AG04449 (cell line): ENCODE measurements around the gene PARP1.

Experiments used
- CTCF ChIA-PET: fragments of 350-600 bp; formaldehyde crosslinking; extraction: SDS; loops from one replicate; lab custom pipeline; 2021; ENCODE audit warnings: antibody characterized with exemption; lab: Yijun Ruan, JAX
- POLR2A ChIA-PET: fragments of 400-600, 350-600 bp; formaldehyde crosslinking; extraction: SDS; loops from one replicate; lab custom pipeline; 2020; ENCODE audit warnings: antibody characterized with exemption, inconsistent platforms; lab: Yijun Ruan, JAX
- DNase-seq: peaks from one replicate; pipeline ENCODE4 v3.0.0-alpha.2; 2010; ENCODE audit warnings: low read depth, low spot score
- H3K4me3 ChIP-seq: 2 replicates; pipeline ENCODE4 v1.5.1; 2011; ENCODE audit warnings: low read depth, mild to moderate bottlenecking, control low read depth, low read length
- TF ChIP-seq, protein P1 (sequence below): IDR thresholded peaks from one replicate; pipeline ENCODE4 v1.5.1; 2011; ENCODE audit warnings: mild to moderate bottlenecking, moderate library complexity, low read length, control low read depth, inconsistent platforms; ENCODE audit not compliant: insufficient read depth; ENCODE audit errors: missing control alignments

Gene PARP1

DNA sequence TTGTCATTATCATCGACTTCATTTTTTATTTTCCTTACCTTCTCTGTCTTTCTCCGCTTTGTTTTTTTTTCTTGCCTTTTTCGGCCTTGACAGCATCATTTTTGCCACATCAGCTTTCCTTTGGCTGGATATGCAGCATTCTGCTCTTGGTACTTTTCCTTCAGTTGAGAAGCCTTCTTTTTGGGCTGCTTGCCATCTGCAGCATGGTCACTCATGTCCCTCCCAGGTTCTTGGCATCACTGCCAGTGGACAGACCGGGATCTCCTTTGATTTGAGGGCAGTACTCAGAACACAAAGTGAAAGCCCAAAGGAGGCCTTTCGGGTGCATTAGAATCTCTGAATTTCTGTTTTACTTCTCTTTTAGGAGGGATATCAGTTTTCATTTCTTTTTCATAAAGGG, 3.7 kb upstream of the PARP1 start:
- no peak for DNase-seq
- TF ChIP-seq, protein P1, sequence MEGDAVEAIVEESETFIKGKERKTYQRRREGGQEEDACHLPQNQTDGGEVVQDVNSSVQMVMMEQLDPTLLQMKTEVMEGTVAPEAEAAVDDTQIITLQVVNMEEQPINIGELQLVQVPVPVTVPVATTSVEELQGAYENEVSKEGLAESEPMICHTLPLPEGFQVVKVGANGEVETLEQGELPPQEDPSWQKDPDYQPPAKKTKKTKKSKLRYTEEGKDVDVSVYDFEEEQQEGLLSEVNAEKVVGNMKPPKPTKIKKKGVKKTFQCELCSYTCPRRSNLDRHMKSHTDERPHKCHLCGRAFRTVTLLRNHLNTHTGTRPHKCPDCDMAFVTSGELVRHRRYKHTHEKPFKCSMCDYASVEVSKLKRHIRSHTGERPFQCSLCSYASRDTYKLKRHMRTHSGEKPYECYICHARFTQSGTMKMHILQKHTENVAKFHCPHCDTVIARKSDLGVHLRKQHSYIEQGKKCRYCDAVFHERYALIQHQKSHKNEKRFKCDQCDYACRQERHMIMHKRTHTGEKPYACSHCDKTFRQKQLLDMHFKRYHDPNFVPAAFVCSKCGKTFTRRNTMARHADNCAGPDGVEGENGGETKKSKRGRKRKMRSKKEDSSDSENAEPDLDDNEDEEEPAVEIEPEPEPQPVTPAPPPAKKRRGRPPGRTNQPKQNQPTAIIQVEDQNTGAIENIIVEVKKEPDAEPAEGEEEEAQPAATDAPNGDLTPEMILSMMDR, result no peak
- ChIA-PET CTCF (interaction anchor here (7.0 kb wide), 1 partner anchor 9 kb away, joined by 116 read pairs; no protein-coding TSS in a partner anchor), POLR2A (no interaction called here)
- no peak overlapping the region for H3K4me3 ChIP-seq

DNA sequence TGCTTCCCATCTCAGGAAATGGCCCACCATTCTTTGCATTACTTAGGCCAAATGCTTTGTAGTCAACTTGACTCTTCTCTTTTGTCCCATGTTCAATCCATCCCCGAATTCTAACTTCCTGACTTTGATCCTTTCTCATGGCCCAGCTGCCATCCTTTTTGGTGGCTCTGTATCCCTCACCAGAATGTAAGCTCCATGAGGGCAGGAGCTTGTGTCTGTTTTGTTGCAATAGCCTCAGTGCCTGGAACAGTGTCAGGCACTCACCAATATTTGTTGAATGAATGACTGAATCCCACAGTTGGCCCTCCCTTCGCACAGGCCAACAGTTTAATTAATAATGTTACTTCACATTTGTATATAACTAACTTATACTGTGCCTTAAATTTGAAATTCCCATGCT, 3.1 kb upstream of the PARP1 start:
- TF ChIP-seq, protein P1, result no peak
- no peak for DNase-seq
- H3K4me3 ChIP-seq, result no peak overlapping the region
- CTCF ChIA-PET, result interaction anchor here (7.0 kb wide), 1 partner anchor 10 kb away, joined by 116 read pairs; no protein-coding TSS in a partner anchor
- POLR2A ChIA-PET, result no interaction called here

DNA sequence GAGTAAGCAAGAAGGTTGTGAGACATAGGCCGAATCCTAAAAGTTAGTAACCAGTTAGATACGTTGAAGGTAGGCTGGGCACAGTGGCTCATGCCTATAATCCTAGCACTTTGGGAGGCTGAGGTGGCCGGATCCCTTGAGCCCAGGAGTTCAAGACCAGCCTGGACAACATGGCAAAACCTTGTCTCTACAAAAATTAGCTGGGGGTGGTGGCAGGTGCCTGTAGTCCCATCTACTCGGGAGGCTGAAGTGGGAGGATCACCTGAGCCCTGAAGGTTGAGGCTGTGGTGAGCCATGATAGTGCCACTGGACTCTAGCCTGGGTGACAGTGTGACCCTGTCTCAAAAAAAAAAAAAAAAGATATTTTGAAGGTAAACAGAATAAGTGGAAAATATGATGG, 1.5 kb upstream of the PARP1 start:
- no peak overlapping the region for H3K4me3 ChIP-seq
- CTCF ChIA-PET, result interaction anchor here (0.7 to 7.0 kb wide), 9 partner anchors 11 to 201 kb away, joined by 3 to 116 read pairs (median 11); partner anchors contain the start of gene LIN9
- TF ChIP-seq, protein P1, result no peak
- DNase-seq, result no peak
- POLR2A ChIA-PET, result no interaction called here

DNA sequence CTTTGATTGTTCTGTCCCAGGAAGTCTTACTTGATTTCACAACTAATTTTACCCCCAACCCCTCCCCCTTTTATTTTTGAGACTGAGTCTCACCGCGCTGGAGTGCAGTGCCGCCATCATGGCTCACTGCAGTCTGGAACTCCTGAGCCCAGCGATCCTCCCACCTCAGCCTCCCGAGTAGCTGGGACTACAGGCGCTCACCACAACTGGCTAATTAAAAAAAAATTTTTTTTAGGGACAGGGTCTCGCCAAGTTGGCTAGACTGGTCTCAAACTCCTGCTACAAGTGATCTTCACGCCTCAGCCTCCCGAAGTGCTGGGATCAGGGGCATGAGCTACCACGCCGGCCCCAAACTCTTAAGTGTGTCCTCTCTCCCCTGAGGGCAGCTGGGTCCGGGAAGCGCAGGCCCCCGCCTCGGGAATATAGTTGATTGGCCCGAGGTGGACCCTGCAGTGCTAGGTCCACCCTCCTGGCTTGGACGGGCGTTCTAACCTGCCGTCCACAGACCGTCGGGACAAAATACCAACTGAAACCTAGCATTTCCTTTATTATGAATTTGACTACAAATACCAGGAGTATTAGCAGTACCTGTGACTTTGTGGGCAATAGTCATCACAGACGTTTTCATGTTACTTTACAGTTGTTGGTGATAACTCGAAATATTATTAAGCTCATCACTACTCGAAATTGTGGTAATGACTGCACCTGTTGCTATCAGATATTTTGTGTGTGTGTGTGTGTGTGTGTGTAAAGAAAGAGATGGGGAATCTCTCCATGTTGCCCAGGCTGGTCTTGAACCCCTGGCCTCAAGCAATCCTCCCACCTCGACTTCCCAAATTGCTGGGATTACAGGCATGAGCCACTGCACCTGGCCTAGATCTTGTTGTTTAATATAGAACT, 642 bp upstream of the PARP1 start:
- ChIA-PET CTCF (interaction anchor here (0.5 to 7.0 kb wide), 39 partner anchors 10 to 530 kb away, joined by 3 to 116 read pairs (median 5); partner anchors contain the start of gene LIN9), POLR2A (interaction anchor here (2.0 kb wide), 1 partner anchor 100 kb away, joined by 7 read pairs; the partner anchor contains the start of gene LIN9)
- no peak for DNase-seq
- TF ChIP-seq, protein P1, result no peak
- H3K4me3 ChIP-seq, result peak overlapping the region; percentile 50

DNA sequence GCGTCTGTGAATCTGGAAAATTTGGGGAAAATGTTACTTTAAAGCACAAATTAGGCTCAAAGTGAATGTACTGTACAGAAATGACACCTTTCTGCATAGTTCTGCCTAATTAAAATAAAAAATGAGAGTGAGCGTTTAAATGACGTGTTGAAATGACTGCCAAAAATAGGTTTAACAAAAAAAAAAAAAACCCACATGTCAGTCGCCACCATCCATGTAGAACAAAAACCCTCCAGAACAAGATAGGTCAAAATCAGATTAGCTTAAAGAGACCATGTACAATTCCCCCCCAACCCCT, 745 bp downstream of the PARP1 start:
- H3K4me3 ChIP-seq, result peak overlapping the region; percentile 76
- TF ChIP-seq, protein P1, result no peak
- POLR2A ChIA-PET, result interaction anchor here (2.0 kb wide), 1 partner anchor 98 kb away, joined by 7 read pairs; the partner anchor contains the start of gene LIN9
- no peak for DNase-seq
- CTCF ChIA-PET, result interaction anchor here (0.6 to 7.0 kb wide), 21 partner anchors 9 to 887 kb away, joined by 3 to 116 read pairs (median 5); no protein-coding TSS in a partner anchor

DNA sequence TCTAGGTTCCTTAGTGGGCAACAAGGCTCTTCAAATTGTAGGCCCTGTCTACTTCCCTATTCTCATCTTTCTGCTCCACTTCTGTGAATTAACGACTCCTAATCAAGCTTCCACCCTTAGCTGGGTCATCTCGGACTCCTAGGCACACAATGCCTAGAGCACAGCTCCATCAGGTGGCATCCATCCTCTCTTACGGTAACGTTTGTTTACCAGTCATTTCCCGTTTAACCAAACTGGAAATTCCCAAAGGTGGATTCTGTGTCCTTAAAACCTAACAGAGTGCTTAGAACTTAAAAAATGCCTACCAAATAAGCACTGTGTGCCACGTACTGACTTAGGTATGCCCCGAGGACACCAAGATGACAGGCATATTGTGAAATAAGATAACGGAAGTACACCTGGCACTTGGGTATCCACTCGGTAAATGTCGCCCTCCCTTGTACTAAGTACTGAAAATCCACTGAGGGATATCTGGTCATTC, 1.5 kb downstream of the PARP1 start:
- peak overlapping the region; percentile 76 for H3K4me3 ChIP-seq
- TF ChIP-seq, protein P1, result no peak
- ChIA-PET POLR2A (interaction anchor here (2.0 kb wide), 1 partner anchor 97 kb away, joined by 7 read pairs; the partner anchor contains the start of gene LIN9), CTCF (interaction anchor here (0.6 to 7.0 kb wide), 6 partner anchors 7 to 1812 kb away, joined by 3 to 116 read pairs (median 4); no protein-coding TSS in a partner anchor)
- DNase-seq, result no peak
